NK-92 treated with Interleukin-12 subunit alpha and Interleukin-12 subunit beta, amount 100 ng/mL, for 24 hours (cell line): ENCODE results near the gene CRTC1.
"Not testable (repeated sequence)": the region's sequence is repeated elsewhere in the genome, so short reads cannot be mapped to it uniquely, and the experiment has no call there.

Experiments used
- DNase-seq: peaks from one replicate; lab custom pipeline; 2025; lab: John Stamatoyannopoulos, UW

CRTC1 gene

DNA sequence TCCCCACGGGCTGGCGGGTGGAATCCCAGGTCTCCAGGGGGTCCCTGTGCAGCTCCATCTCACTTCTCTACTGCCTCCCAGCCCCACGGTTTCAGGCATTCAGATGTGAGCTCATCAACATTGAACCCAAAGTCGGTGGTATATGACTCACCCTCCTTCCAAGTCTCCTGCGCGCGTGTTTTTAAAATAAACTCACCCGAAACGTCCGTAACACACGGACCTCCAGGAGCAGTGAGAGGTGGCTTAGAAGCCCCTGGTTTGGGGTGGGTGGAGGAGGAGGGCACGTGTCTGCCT lies 14.0 kb upstream of the CRTC1 start:
- DNase-seq = no peak

DNA sequence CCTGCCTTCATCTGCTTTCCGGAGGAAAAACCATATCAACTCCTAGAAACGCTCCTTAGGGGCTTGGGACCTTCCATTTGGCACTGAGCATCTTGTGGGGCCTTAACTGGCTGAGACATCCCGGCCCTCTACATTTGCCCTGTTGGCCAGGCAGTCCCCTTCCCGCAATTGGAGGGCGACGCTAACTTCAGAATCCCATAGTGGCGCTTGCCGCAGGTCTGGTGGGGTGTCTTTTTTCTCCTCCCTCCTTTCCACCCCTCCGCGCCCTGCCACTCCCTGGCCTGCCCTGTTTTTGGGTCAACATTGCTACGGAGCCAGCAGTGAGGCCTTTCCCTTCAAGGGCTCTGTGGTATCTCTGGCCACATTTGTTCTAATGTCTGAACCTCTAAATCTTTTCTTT lies 13.6 kb upstream of the CRTC1 start:
- DNase-seq = no peak

DNA sequence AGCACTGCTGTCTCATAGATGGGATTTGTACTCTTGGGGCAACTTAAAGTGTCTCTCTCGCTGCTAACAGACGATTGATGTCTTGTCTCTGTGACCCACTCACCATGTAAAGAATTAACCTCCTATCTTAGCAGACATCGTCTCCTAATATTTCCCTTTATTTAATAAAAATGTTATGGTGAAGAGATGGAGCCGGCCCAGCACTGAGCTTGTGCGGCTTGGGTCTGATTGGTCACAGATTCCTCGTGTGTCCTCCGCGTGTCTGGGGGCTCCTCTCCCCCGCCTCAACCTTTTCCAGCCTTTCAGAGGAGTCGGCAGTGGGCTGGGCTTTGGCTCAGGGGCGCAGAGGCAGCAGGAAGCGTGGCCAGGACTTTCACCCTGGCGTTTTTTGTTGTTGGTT lies 13.2 kb upstream of the CRTC1 start:
- no peak for DNase-seq

DNA sequence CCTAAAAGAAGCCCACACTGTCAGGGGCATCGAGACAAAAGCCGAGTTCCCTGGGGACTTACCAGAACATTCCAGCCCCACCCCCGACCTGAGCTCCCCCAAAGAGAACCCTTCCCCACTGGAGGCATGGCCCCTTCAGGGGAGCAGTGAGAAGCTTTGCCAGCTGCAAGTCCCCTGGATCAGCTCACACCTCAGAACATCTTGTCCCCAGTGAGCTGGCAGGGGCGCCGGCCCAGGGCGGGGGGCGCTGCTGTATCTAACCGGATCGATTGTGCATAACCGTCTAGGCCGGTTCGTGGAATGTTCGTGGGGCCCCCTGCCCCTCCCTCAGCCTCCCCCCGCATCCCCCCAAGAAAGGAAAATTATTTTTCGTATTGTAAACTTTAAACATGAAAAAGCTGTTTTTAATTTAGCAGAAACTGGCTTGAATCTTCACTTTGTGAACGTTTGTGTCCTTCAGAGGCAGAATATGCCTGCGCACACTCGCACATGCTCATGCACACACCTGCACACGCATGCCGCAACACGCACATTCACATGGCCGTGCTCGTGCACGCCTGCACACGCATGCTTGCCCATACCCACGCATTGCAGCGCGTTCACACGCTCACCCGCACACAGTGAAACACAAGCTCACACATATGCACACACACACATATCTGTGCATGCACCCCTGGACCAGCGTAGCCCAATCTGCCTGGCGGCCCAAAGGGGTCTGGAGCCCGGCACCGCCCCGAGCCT lies 12.0 kb upstream of the CRTC1 start:
- no peak for DNase-seq

DNA sequence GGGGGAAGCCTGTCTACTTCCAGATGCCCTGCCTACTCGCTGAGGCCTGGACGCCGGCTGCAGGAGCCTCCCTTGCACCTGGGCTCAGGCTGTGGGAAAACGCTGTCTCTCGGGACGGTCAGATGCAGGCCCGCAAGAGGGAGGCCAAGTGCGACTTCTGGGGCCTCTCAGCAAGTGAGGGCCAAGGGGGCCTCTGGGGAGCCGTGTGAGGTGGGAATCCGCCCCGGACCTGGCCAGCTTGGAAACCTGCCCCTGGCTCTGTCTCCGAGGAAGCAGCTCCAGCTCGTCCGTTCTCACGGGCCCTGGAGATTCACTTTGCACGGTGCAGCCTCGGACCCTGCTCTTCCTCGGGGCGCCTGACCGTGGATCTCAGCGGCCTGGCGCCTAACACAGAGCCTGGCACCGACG lies 11.4 kb upstream of the CRTC1 start:
- DNase-seq = no peak

- no peak for DNase-seq
Observed at GRCh38 chr19:18672606-18673337, 10.7 kb upstream of the CRTC1 start.

DNA sequence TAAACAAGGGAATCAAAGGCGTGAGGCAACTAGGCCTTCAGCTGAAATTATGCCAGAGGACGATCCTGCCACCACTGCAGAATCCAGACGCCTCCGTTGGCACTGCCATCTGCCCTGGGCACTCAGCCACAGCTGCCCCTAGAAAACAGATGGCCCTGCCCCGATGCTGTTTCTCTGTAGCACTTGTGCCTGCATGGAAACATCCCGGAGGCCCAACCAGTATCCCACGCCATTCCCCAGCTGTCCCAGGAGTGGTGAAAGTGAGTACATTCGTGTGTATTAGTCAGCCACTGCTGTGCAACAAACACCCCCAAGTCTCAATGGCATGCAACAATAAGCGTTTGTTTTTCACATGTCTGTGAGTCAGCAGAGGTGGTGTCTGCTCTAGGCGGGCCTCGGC lies 8.9 kb upstream of the CRTC1 start:
- DNase-seq = no peak

DNA sequence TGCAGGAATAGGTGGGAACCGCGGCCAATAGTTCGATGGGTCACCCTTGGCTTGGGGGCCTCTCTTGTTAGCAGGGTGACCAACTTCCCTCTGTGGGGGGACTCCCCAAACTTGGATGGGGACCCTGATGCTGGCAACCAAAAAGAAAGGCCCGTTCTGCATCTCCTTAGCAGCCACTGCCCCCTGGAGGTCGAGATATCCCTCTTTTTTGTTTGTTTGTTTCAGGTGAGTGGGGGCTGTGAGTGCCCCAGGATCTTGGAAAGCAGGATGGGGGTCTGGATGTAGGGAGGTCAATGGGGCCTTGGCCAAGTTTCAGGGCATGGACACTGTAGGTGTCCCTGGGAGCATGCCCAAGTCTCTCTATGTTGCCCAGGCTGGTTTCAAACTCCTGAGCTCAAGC lies 7.7 kb upstream of the CRTC1 start:
- no peak for DNase-seq

DNA sequence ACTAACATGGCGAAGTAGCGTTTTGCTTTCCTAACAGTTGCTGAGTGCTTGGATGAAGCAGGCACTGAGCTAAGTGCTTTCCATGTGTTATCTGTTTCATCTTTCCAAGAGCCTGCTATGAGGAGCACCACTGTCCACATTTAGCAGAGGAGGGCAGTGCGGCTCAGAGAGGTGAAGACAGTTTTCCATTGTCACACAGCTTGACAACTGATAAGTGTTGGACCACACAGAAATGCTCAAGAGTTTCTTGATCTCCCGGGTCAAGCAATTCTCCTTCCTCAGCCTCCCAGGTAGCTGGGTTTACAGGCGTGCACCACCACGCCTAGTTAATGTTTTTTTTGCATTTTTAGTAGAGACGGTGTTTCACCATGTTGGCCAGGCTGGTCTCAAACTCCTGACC lies 6.8 kb upstream of the CRTC1 start:
- DNase-seq = no peak

- DNase-seq = no peak
Observed at GRCh38 chr19:18677156-18677555, 6.3 kb upstream of the CRTC1 start.

DNA sequence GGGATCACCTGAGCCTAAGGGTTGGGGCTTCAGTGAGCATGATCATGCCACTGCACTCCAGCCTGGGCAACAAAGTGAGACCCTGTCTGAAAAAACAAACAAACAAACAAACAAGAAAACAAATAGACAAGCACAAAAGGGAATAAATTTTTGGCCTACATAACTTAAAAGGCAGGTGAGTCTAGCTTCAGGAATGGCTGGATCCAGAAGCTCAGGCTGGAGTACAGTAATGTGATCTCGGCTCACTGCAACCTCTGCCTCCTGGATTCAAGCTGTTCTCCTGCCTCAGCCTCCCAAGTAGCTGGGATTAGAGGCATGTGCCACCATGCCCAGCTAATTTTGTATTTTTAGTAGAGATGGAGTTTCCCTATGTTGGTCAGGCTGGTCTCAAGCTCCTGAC lies 3.3 kb upstream of the CRTC1 start:
- not testable (repeated sequence) for DNase-seq

GRCh38 chr19:18682807-18683108 lies 722 bp upstream of the CRTC1 start:
- DNase-seq = no peak

DNA sequence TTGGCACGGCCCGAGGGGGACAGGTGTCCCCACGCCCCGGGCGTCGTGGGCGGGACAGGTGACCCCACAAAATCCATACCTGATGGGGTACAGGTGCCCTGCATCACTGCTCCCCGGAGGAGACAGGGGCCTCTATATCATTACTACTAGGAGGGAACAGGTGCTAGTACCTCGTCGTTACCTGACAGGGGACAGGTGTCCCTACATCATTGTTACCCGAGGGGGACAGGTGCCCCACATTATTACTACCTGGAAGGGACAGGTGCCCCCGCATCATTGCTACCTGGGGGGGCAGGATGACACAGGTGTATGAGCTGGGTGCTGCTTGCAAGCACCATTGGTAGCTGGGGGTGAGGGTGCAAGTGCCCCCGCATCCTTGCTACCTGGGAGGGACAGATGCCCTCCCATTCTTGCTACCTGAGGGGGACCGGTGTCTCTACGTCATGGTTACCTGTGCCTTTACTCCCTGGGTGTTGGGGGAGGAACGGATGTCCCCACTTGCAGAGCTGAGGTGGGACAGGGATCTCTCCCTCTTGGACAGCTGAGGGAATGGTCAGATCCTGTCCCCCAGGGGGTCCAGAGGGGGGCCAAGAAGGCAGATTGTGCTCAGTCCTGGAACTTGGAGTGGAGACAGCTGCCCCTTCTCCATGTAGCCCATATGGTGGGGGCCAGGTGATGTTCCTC lies 620 bp downstream of the CRTC1 start:
- DNase-seq = no peak

DNA sequence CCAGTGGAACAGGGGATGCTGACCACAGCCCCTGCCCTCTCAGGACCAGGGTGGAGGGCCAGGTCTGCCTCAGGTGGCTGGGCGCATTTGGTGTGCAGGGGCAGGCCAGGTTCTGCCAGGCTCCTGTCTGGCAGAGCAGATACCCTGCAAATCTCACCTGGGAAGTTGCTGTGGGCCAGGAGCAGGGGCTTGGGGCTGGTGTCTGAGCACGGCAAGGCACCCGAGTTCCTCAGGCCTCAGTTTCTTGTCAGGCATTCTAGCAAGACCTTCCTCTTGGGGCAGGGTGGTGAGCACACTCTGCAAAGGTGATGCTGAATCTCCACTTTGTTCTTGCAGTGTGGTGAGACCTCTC lies 1.1 kb downstream of the CRTC1 start:
- DNase-seq = no peak

- DNase-seq = no peak
Observed at GRCh38 chr19:18685597-18686190, 2.2 kb downstream of the CRTC1 start.

- DNase-seq = no peak
Observed at GRCh38 chr19:18687740-18688465, 4.4 kb downstream of the CRTC1 start.

- DNase-seq = no peak
Observed at GRCh38 chr19:18696023-18696422, 12.5 kb downstream of the CRTC1 start.

- DNase-seq = no peak
Observed at GRCh38 chr19:18697680-18698079, 14.2 kb downstream of the CRTC1 start.

DNA sequence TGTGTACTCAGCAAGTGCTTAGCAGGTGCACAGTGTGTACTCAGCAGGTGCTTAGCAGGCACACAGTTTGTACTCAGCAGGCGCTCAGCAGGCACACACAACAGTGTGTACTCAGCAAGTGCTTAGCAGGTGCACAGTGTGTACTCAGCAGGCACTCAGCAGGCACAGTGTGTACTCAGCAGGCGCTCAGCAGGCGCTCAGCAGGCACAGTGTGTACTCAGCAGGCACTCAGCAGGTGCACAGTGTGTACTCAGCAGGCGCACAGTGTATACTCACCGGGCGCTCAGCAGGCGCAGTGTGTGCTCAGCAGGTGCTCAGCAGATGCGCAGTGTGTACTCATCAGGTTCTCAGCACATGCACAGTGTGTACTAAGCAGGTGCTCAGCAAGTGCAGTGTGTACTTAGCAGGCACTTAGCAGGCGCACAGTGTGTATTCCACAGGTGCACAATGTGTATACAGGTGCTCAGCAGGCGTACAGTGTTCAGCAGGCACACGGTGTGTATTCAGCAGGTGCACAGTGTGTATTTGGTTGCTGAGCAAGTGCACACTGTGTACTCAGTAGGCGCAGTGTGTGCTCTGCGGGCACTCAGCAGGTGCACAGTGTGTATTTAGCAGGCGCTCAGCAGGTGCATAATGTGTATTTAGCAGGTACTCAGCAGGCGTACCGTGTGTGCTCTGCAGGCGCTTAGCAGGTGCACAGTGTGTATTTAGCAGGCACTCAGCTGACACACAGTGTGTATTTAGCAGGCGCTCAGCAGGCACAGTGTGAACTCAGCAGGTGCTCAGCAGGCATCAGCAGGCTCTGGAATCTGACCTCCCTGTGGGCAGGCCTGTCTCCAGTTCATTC lies 15.1 kb downstream of the CRTC1 start:
- DNase-seq = no peak

GRCh38 chr19:18699403-18700054 lies 16.0 kb downstream of the CRTC1 start:
- no peak for DNase-seq
